SK-N-MC (cell line): ENCODE data around the gene ZNF230.

Experiments
- EZH2 ChIP-seq: fragments of 200-600 bp; sonication (generic); IDR thresholded peaks from one replicate; pipeline ENCODE4 v1.6.1; 2017; ENCODE audit warnings: antibody characterized with exemption
- POLR2AphosphoS5 ChIP-seq: IDR thresholded peaks from 2 replicates; pipeline ENCODE4 v1.6.1; 2012; ENCODE audit warnings: mild to moderate bottlenecking, low read depth, low read length, borderline replicate concordance

GRCh38 chr19:44055870-44056269 is 53.1 kb downstream of the ZNF230 start:
- TF ChIP-seq POLR2AphosphoS5: no peak
- no peak for TF ChIP-seq EZH2
